ENCODE results near the gene PTPRM.

PTPRM gene

GRCh38 chr18:7600528-7601245 is 33.6 kb downstream of the PTPRM start:
- DNase-seq, result no peak

- DNase-seq, result no peak
Measured at GRCh38 chr18:7601246-7601615, 34.1 kb downstream of the PTPRM start.

GRCh38 chr18:7601936-7602335 is 34.8 kb downstream of the PTPRM start:
- no peak for DNase-seq

GRCh38 chr18:7603259-7604000 is 36.3 kb downstream of the PTPRM start:
- no peak for DNase-seq

GRCh38 chr18:7604361-7604760 is 37.2 kb downstream of the PTPRM start:
- DNase-seq, result no peak

- DNase-seq, result no peak
Measured at GRCh38 chr18:7605705-7606104, 38.6 kb downstream of the PTPRM start.

GRCh38 chr18:7607540-7608173 is 40.5 kb downstream of the PTPRM start:
- no peak for DNase-seq

GRCh38 chr18:7608174-7608550 is 41.0 kb downstream of the PTPRM start:
- DNase-seq, result no peak

GRCh38 chr18:7608781-7609201 is 41.7 kb downstream of the PTPRM start:
- no peak for DNase-seq

GRCh38 chr18:7609617-7610016 is 42.5 kb downstream of the PTPRM start:
- no peak for DNase-seq

GRCh38 chr18:7614042-7614441 is 46.9 kb downstream of the PTPRM start:
- DNase-seq, result no peak

- DNase-seq, result no peak
Measured at GRCh38 chr18:7615840-7616239, 48.7 kb downstream of the PTPRM start.

GRCh38 chr18:7616661-7617060 is 49.5 kb downstream of the PTPRM start:
- no peak for DNase-seq

- DNase-seq, result no peak
Measured at GRCh38 chr18:7617738-7618422, 50.8 kb downstream of the PTPRM start.

GRCh38 chr18:7618891-7619442 is 51.9 kb downstream of the PTPRM start:
- no peak for DNase-seq

GRCh38 chr18:7619676-7620075 is 52.6 kb downstream of the PTPRM start:
- DNase-seq, result no peak

- no peak for DNase-seq
Measured at GRCh38 chr18:7622721-7623120, 55.6 kb downstream of the PTPRM start.

- DNase-seq, result no peak
Measured at GRCh38 chr18:7623681-7624080, 56.6 kb downstream of the PTPRM start.

- DNase-seq, result no peak
Measured at GRCh38 chr18:7624697-7625096, 57.6 kb downstream of the PTPRM start.

GRCh38 chr18:7626175-7626921 is 59.2 kb downstream of the PTPRM start:
- no peak for DNase-seq

GRCh38 chr18:7626922-7627440 is 59.9 kb downstream of the PTPRM start:
- no peak for DNase-seq

- DNase-seq, result no peak
Measured at GRCh38 chr18:7629416-7629815, 62.3 kb downstream of the PTPRM start.
